ENCODE data around the gene GADD45B.

Gene GADD45B

DNA sequence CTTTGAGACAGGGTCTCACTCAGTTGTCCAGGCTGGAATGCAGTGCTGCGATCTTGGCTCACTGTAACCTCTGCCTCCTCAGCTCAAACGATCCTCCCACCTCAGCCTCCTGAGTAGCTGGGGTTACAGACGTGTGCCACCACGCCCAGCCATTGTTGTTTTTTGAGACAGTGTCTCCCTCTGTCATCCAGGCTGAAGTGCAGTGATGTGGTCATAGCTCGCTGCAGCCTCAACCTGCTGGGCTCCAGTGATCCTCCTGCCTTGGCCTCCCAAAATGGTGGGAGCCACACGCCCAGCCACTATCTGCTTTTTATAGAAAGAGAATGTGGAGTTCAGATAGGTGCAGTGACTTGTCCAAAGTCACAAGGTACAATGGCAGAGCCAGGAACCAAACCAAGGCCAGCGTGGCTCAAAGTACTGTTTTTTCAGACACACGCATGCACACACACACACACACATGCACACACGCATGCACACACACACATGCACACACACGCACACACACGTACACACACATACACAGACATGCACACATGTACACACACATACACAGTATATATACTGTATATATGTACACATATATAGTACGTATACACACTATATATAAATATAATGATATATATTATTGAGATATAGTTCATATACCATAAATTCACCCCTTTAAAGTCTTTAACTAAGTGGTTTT, 6.6 kb downstream of the GADD45B start:
- H3K4me1 ChIP-seq (ENCODE audit: control insufficient read depth, low read length): peaks cover 63% of the 10 kb centered on the region

DNA sequence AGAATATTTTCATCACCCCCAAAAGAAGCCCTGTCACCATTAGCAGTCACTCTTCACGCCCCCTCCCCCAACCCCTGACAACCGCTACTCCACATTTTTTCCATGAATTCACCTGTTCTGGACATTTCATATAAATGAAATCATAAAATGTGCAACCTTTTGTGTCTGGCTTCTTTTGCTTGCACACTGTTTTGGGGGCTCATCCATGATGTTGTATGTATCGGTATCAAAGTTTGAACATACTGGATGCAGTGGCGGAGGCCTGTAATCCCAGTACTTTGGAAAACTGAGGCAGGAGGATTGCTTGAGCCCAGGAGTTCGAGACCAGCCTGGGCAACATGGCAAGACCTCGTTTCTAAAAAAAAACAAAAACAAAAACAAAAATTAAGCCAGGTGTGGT, 7.2 kb downstream of the GADD45B start:
- Histone ChIP-seq H3K27me3 (ENCODE audit: control insufficient read depth, low read length) (no peaks in the 10 kb centered on the region), H3K27ac (ENCODE audit: low read depth, low read length) (no peak overlapping the region), H3K9me3 (ENCODE audit: control insufficient read depth, insufficient read depth, low read length) (peaks cover 23% of the 10 kb centered on the region), H3K4me2 (ENCODE audit: low read length) (no peak overlapping the region), H4K20me1 (ENCODE audit: control insufficient read depth, insufficient read depth, low read depth, low read length) (no peaks in the 10 kb centered on the region), H3F3A (ENCODE audit: control insufficient read depth, insufficient read depth) (peaks cover 29% of the 10 kb centered on the region), H3K4me3 (ENCODE audit: low read length) (no peak overlapping the region), H3K36me3 (ENCODE audit: control insufficient read depth, low read length) (peaks cover 9% of the 10 kb centered on the region), H3K79me2 (ENCODE audit: control insufficient read depth, low read length) (peaks cover 12% of the 10 kb centered on the region), H3K9me2 (replicated peaks; ENCODE audit: control insufficient read depth, low read length) (no peaks in the 10 kb centered on the region), H3K4me1 (ENCODE audit: control insufficient read depth, low read length) (peaks cover 69% of the 10 kb centered on the region)
- no peak for TF ChIP-seq EZH2phosphoT487 (IDR thresholded peaks at IDR 0.05; ENCODE audit: borderline replicate concordance, low read length)
- TF ChIP-seq, protein P1, sequence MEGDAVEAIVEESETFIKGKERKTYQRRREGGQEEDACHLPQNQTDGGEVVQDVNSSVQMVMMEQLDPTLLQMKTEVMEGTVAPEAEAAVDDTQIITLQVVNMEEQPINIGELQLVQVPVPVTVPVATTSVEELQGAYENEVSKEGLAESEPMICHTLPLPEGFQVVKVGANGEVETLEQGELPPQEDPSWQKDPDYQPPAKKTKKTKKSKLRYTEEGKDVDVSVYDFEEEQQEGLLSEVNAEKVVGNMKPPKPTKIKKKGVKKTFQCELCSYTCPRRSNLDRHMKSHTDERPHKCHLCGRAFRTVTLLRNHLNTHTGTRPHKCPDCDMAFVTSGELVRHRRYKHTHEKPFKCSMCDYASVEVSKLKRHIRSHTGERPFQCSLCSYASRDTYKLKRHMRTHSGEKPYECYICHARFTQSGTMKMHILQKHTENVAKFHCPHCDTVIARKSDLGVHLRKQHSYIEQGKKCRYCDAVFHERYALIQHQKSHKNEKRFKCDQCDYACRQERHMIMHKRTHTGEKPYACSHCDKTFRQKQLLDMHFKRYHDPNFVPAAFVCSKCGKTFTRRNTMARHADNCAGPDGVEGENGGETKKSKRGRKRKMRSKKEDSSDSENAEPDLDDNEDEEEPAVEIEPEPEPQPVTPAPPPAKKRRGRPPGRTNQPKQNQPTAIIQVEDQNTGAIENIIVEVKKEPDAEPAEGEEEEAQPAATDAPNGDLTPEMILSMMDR (IDR thresholded peaks at IDR 0.05; ENCODE audit: low read depth, low read length, poor library complexity, severe bottlenecking): no peak

More for the DNA sequence above, 6.6 kb downstream of the GADD45B start:
- Histone ChIP-seq H3K36me3 (ENCODE audit: control insufficient read depth, low read length) (peaks cover 15% of the 10 kb centered on the region), H3K27me3 (ENCODE audit: control insufficient read depth, low read length) (no peaks in the 10 kb centered on the region), H3K9me3 (ENCODE audit: control insufficient read depth, insufficient read depth, low read length) (peaks cover 23% of the 10 kb centered on the region), H4K20me1 (ENCODE audit: control insufficient read depth, insufficient read depth, low read depth, low read length) (no peaks in the 10 kb centered on the region), H3K79me2 (ENCODE audit: control insufficient read depth, low read length) (peaks cover 18% of the 10 kb centered on the region), H3K4me3 (ENCODE audit: low read length) (no peak overlapping the region), H3K4me2 (ENCODE audit: low read length) (no peak overlapping the region), H3F3A (ENCODE audit: control insufficient read depth, insufficient read depth) (peaks cover 31% of the 10 kb centered on the region), H3K9me2 (replicated peaks; ENCODE audit: control insufficient read depth, low read length) (no peaks in the 10 kb centered on the region), H3K27ac (ENCODE audit: low read depth, low read length) (no peak overlapping the region)
- TF ChIP-seq, protein P1 (IDR thresholded peaks at IDR 0.05; ENCODE audit: low read depth, low read length, poor library complexity, severe bottlenecking): no peak
- TF ChIP-seq EZH2phosphoT487 (IDR thresholded peaks at IDR 0.05; ENCODE audit: borderline replicate concordance, low read length): no peak

DNA sequence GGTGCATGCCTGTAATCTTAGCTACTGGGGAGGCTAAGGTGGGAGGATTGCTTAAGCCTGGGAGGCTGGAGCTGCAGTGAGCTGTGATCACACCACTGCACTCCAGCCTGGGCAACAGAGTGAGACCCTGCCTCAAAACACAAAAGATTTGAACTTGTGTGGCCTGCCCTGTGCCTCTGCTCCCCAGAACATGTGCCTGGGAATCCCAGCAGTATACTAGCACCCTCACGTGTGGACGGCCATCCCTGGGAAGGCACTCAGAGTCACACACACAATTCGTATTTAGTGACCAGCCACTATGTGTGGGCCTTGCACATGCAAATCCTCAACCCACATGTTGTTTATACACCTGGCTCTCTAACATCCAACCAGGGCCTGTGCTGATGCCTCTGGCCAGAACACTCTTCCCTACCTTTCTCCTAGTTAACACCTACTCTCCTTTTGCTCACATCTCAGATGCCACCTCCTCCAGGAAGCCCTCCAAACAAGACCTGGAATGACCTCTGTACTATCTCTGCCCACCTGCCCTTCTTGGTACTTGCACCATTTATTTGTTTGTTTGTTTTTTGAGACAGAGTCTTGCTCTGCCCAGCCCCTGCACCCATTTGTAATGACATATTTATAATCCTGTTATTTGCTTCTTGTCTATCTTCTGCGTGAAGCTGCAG, 7.7 kb downstream of the GADD45B start:
- TF ChIP-seq, protein P1 (IDR thresholded peaks at IDR 0.05; ENCODE audit: low read depth, low read length, poor library complexity, severe bottlenecking): no peak
- no peak for TF ChIP-seq EZH2phosphoT487 (IDR thresholded peaks at IDR 0.05; ENCODE audit: borderline replicate concordance, low read length)

More for the DNA sequence above, 7.7 kb downstream of the GADD45B start:
- peak overlapping the region; percentile 36; the same call in 1 of the 2 replicates for H3K4me2 ChIP-seq (ENCODE audit: low read length)
- H3K27me3 ChIP-seq (ENCODE audit: control insufficient read depth, low read length): no peaks in the 10 kb centered on the region
- H3K4me3 ChIP-seq (ENCODE audit: low read length): no peak overlapping the region
- peaks cover 70% of the 10 kb centered on the region for H3K4me1 ChIP-seq (ENCODE audit: control insufficient read depth, low read length)
- H3K9me3 ChIP-seq (ENCODE audit: control insufficient read depth, insufficient read depth, low read length): peaks cover 23% of the 10 kb centered on the region
- H3F3A ChIP-seq (ENCODE audit: control insufficient read depth, insufficient read depth): peaks cover 25% of the 10 kb centered on the region
- H3K9me2 ChIP-seq (replicated peaks; ENCODE audit: control insufficient read depth, low read length): no peaks in the 10 kb centered on the region
- H3K36me3 ChIP-seq (ENCODE audit: control insufficient read depth, low read length): peaks cover 4% of the 10 kb centered on the region
- no peaks in the 10 kb centered on the region for H4K20me1 ChIP-seq (ENCODE audit: control insufficient read depth, insufficient read depth, low read depth, low read length)
- H3K27ac ChIP-seq (ENCODE audit: low read depth, low read length): peak overlapping the region; percentile 96
- H3K79me2 ChIP-seq (ENCODE audit: control insufficient read depth, low read length): peaks cover 7% of the 10 kb centered on the region
